ENCODE data around the gene PEX11B. TPM values are rescaled to one million over a fixed set of nuclear protein-coding genes. Genes with fewer than 3 reads are reported as not detected.
"Not testable (repeated sequence)": the region's sequence is repeated elsewhere in the genome, so short reads cannot be mapped to it uniquely, and the experiment has no call there.

The PEX11B gene
- total and polyA plus RNA-seq, 2 experiments from 2014 or later = 7.4 to 9.1 TPM

DNA sequence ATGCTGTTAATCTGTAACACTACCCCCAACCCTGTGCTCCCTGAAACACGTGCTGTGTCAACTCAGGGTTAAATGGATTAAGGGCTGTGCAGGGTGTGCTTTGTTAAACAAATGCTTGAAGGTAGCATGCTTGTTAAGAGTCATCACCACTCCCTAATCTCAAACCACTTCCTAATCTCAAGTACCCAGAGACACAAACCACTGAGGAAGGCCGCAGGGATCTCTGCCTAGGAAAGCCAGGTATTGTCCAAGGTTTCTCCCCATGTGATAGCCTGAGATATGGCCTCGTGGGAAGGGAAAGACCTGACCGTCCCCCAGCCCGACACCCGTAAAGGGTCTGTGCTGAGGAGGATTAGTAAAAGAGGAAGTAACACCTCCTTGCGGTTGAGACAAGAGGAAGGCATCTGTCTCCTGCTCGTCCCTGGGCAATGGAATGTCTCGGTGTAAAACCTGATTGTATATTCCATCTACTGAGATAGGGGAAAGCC, 14.0 kb upstream of the PEX11B start:
- Mint-ChIP-seq H3K4me3 (0 out of 3 replicates have a peak overlapping the region, but pooled peaks have one; percentile 23), H3K27ac (peak overlapping the region; percentile 72; the same call in 1 of the 2 replicates), H3K4me1 (peaks cover 25% of the 10 kb centered on the region)
- H4K20me1 ChIP-seq (replicated peaks; ENCODE audit: insufficient read depth); H3K79me2 ChIP-seq (replicated peaks; ENCODE audit: insufficient read depth); H3K27me3 ChIP-seq (ENCODE audit: insufficient read depth); H3K36me3 ChIP-seq (ENCODE audit: insufficient read depth); H3K4me3 ChIP-seq; H3K9me2 ChIP-seq (ENCODE audit: insufficient read depth); H3K9me3 Mint-ChIP-seq; H3K27me3 Mint-ChIP-seq (ENCODE audit: insufficient read depth, low read depth, poor library complexity); H3F3A ChIP-seq (replicated peaks; ENCODE audit: low read depth); H3K36me3 Mint-ChIP-seq (ENCODE audit: low read depth); ATAC-seq: not testable (repeated sequence)
- Histone ChIP-seq H3K27ac (ENCODE audit: low read depth) (peak overlapping the region; percentile 42; the same call in 1 of the 2 replicates), H3K4me2 (peak overlapping the region; percentile 17), H2AFZ (peak overlapping the region; percentile 20; the same call in 1 of the 2 replicates), H3K4me1 (ENCODE audit: insufficient read depth) (peaks cover 28% of the 10 kb centered on the region)
- TF ChIP-seq CREB1 (CRISPR knock-in tag; IDR thresholded peaks at IDR 0.05; ENCODE audit: low read depth) = peak; percentile 33; the same call in 1 of the 2 replicates
- peak; percentile 21 for DNase-seq (ENCODE audit: low spot score)

DNA sequence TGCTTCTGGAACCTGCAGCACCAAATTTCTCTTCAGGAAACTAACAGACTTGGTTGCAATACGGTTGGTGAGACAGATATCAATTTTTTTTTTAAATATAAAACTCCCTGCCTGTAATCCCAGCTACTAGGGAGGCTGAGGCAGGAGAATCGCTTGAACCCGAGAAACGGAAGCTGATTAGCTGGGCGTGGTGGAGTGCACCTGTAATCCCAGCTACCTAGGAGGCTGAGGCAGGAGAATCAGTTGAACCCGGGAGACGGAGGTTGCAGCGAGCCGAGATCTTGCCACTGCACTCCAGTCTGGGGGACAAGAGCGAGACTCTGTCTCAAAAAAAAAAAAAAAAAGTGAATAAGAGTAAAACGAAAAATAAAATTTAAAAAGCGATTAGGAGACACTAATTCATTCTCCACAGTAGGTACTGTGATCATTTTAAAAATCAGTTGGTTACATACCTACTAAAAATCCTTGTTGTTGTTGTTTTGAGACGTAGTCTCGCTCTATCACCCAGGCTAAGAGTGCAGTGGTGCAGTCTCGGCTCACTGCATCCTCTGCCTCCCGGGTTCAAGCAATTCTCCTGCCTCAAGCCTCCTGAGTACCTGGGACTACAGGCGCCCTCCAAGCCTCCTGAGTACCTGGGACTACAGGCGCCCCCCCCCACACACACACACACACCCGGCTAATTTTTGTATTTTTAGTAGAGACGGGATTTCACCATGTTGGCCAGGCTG, 9.6 kb upstream of the PEX11B start:
- no peaks in the 10 kb centered on the region for H3K9me3 Mint-ChIP-seq
- Histone ChIP-seq H3K36me3 (ENCODE audit: insufficient read depth) (peaks cover 13% of the 10 kb centered on the region), H3K79me2 (replicated peaks; ENCODE audit: insufficient read depth) (peaks cover 12% of the 10 kb centered on the region), H2AFZ (no peak overlapping the region), H4K20me1 (replicated peaks; ENCODE audit: insufficient read depth) (no peaks in the 10 kb centered on the region), H3F3A (replicated peaks; ENCODE audit: low read depth) (peaks cover 12% of the 10 kb centered on the region; the same call in 1 of the 2 replicates), H3K9me2 (ENCODE audit: insufficient read depth) (no peaks in the 10 kb centered on the region), H3K27ac (ENCODE audit: low read depth) (peak overlapping the region; percentile 90), H3K27me3 (ENCODE audit: insufficient read depth) (no peaks in the 10 kb centered on the region), H3K4me1 (ENCODE audit: insufficient read depth) (peaks cover 18% of the 10 kb centered on the region), H3K4me2 (peak overlapping the region; percentile 79), H3K4me3 (peak overlapping the region; percentile 63)
- H3K36me3 Mint-ChIP-seq (ENCODE audit: low read depth) = peaks cover 7% of the 10 kb centered on the region
- ATAC-seq (no peak), DNase-seq (ENCODE audit: low spot score) (no peak)
- peaks cover 23% of the 10 kb centered on the region for H3K4me1 Mint-ChIP-seq
- H3K4me3 Mint-ChIP-seq = no peak overlapping the region; the same call in 1 of the 3 replicates
- TF ChIP-seq, protein P1, sequence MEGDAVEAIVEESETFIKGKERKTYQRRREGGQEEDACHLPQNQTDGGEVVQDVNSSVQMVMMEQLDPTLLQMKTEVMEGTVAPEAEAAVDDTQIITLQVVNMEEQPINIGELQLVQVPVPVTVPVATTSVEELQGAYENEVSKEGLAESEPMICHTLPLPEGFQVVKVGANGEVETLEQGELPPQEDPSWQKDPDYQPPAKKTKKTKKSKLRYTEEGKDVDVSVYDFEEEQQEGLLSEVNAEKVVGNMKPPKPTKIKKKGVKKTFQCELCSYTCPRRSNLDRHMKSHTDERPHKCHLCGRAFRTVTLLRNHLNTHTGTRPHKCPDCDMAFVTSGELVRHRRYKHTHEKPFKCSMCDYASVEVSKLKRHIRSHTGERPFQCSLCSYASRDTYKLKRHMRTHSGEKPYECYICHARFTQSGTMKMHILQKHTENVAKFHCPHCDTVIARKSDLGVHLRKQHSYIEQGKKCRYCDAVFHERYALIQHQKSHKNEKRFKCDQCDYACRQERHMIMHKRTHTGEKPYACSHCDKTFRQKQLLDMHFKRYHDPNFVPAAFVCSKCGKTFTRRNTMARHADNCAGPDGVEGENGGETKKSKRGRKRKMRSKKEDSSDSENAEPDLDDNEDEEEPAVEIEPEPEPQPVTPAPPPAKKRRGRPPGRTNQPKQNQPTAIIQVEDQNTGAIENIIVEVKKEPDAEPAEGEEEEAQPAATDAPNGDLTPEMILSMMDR (conservative IDR thresholded peaks at IDR 0.05; ENCODE audit: low read depth in 2 of 2) = no peak
- no peak for TF ChIP-seq ZNF114 (CRISPR knock-in tag; IDR thresholded peaks at IDR 0.05)
- TF ChIP-seq EZH2 (IDR thresholded peaks at IDR 0.05; ENCODE audit: low read depth, unreplicated experiment) = no peak
- TF ChIP-seq, protein P2, sequence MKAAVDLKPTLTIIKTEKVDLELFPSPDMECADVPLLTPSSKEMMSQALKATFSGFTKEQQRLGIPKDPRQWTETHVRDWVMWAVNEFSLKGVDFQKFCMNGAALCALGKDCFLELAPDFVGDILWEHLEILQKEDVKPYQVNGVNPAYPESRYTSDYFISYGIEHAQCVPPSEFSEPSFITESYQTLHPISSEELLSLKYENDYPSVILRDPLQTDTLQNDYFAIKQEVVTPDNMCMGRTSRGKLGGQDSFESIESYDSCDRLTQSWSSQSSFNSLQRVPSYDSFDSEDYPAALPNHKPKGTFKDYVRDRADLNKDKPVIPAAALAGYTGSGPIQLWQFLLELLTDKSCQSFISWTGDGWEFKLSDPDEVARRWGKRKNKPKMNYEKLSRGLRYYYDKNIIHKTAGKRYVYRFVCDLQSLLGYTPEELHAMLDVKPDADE (IDR thresholded peaks at IDR 0.05) = no peak
- TF ChIP-seq, protein P3, sequence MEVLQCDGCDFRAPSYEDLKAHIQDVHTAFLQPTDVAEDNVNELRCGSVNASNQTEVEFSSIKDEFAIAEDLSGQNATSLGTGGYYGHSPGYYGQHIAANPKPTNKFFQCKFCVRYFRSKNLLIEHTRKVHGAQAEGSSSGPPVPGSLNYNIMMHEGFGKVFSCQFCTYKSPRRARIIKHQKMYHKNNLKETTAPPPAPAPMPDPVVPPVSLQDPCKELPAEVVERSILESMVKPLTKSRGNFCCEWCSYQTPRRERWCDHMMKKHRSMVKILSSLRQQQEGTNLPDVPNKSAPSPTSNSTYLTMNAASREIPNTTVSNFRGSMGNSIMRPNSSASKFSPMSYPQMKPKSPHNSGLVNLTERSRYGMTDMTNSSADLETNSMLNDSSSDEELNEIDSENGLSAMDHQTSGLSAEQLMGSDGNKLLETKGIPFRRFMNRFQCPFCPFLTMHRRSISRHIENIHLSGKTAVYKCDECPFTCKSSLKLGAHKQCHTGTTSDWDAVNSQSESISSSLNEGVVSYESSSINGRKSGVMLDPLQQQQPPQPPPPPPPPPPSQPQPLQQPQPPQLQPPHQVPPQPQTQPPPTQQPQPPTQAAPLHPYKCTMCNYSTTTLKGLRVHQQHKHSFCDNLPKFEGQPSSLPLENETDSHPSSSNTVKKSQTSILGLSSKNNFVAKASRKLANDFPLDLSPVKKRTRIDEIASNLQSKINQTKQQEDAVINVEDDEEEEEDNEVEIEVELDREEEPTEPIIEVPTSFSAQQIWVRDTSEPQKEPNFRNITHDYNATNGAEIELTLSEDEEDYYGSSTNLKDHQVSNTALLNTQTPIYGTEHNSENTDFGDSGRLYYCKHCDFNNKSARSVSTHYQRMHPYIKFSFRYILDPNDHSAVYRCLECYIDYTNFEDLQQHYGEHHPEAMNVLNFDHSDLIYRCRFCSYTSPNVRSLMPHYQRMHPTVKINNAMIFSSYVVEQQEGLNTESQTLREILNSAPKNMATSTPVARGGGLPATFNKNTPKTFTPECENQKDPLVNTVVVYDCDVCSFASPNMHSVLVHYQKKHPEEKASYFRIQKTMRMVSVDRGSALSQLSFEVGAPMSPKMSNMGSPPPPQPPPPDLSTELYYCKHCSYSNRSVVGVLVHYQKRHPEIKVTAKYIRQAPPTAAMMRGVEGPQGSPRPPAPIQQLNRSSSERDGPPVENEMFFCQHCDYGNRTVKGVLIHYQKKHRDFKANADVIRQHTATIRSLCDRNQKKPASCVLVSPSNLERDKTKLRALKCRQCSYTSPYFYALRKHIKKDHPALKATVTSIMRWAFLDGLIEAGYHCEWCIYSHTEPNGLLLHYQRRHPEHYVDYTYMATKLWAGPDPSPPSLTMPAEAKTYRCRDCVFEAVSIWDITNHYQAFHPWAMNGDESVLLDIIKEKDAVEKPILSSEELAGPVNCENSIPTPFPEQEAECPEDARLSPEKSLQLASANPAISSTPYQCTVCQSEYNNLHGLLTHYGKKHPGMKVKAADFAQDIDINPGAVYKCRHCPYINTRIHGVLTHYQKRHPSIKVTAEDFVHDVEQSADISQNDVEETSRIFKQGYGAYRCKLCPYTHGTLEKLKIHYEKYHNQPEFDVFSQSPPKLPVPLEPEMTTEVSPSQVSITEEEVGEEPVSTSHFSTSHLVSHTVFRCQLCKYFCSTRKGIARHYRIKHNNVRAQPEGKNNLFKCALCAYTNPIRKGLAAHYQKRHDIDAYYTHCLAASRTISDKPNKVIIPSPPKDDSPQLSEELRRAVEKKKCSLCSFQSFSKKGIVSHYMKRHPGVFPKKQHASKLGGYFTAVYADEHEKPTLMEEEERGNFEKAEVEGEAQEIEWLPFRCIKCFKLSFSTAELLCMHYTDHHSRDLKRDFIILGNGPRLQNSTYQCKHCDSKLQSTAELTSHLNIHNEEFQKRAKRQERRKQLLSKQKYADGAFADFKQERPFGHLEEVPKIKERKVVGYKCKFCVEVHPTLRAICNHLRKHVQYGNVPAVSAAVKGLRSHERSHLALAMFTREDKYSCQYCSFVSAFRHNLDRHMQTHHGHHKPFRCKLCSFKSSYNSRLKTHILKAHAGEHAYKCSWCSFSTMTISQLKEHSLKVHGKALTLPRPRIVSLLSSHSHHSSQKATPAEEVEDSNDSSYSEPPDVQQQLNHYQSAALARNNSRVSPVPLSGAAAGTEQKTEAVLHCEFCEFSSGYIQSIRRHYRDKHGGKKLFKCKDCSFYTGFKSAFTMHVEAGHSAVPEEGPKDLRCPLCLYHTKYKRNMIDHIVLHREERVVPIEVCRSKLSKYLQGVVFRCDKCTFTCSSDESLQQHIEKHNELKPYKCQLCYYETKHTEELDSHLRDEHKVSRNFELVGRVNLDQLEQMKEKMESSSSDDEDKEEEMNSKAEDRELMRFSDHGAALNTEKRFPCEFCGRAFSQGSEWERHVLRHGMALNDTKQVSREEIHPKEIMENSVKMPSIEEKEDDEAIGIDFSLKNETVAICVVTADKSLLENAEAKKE (CRISPR knock-in tag; IDR thresholded peaks at IDR 0.05) = no peak
- TF ChIP-seq ZNF331 (CRISPR knock-in tag; IDR thresholded peaks at IDR 0.05; ENCODE audit: low read depth) = no peak
- no peak for TF ChIP-seq EZH2phosphoT487 (IDR thresholded peaks at IDR 0.05; ENCODE audit: unreplicated experiment)
- TF ChIP-seq STAT1 (IDR thresholded peaks at IDR 0.05; ENCODE audit: unreplicated experiment) = no peak
- no peak for TF ChIP-seq JUNB (IDR thresholded peaks at IDR 0.05; ENCODE audit: unreplicated experiment)
- TF ChIP-seq CREB1 (CRISPR knock-in tag; IDR thresholded peaks at IDR 0.05; ENCODE audit: low read depth) = no peak
- H3K27ac Mint-ChIP-seq = peak overlapping the region; percentile 86
- H3K27me3 Mint-ChIP-seq (ENCODE audit: insufficient read depth, low read depth, poor library complexity) = peaks cover 4% of the 10 kb centered on the region
